GM21717 (cell line): ENCODE results near the gene THEM4.
"Not testable (repeated sequence)": the region's sequence is repeated elsewhere in the genome, so short reads cannot be mapped to it uniquely, and the experiment has no call there.

Experiments used
- ATAC-seq: cut with Tn5 transposase; IDR thresholded peaks from one replicate; pipeline ENCODE4 v1.9.1; 2021; ENCODE audit warnings: mild to moderate bottlenecking, moderate library complexity; ENCODE audit not compliant: unreplicated experiment

Gene THEM4

DNA sequence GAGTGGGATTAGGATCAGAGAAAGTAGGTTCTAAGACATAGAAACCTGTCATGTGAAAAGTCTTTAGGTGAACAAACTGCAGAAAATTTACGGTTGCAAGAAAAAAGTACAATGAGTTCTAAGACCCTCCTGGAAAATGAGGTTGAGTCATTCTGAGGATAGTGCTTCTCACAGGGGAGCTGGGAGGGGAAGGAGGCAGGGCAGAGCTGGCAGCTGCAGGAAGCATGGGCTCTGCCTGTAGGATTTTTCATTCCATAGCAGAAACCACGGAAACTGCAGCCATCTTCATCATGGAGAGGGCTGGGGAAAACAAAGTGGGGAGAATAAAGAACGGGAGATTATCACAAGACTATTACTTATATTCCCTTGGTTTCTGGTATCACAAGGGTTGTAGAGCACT, 25.8 kb upstream of the THEM4 start:
- ATAC-seq = no peak

DNA sequence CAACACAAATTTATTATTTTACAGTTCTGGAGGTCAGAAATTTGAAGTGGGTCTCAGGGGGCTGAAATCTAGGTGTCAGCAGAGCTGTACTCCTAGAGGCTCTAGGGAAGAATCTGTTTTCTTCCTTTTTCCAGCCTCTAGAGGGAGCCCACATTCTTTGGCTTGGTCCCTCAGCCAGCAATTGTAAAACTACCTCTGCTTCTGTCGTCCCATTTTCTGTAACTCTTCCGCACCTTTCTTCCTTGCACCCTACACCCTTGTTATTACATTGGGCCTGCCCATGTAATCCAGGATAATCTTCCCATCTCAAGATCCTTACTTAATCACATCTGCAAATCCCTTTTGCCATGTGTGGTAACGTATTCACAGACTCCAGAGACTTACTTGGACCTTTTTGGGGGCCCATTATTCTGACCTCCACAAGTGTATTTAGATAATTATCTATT, 24.8 kb upstream of the THEM4 start:
- ATAC-seq = no peak

DNA sequence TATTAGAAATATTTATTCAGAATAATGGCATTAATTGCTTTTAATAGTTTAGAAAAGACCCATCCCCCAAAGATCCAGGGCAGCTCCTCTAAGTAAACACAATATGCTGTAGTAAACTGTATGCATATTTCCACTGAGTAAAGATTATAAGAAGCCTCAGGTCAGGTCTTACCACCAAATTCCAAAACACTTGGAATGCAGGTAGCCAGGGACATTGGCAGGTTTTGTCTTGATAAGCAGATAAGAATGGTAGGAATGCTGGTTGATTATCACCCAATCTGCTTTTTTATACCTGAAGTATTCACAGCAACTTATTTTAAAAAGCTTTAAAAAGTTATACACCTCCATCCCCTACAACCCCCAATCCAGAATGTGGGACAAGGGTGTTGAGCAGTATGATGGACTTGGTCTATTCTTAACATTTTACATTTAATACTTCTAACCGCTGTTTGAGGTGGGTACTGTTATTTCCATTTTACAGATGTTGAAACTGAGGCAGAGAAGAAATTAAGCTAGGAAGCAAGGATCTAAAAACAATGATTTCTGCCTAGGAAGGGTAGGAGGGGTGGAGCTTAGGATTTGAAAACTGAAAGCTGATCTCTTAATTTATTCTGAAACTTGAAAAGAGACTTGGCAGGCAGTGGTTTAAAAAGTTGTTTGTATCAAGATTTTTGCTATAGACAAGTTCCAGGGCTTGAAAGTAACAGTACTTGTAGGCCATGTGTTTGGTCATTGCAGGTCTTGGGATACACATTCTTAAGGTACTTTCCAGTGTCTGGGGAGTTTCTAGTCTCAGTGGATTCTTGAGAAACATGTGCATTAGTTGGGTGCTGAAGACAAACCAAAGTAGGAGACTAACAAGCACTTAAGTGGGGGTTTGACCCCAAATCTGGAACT, 15.6 kb upstream of the THEM4 start:
- ATAC-seq = no peak

DNA sequence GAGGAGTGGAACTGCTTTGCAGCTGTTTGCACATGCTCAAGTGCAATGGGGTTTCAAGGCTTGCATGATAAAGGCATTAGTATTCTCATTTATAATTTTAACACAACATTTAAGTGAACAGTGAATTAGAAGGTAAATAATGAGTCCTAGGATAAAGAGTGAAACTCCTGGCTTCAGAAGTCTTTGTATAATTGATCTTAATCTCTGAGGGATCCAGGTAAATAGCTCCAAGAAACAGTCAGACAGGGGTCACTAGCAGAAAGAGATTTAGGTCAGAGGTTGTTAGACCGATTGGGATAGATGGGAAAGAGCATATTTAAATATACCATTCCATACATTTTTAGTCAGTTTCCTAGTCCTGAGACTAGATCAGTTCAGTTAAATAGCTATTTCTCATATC, 14.1 kb upstream of the THEM4 start:
- ATAC-seq = no peak

DNA sequence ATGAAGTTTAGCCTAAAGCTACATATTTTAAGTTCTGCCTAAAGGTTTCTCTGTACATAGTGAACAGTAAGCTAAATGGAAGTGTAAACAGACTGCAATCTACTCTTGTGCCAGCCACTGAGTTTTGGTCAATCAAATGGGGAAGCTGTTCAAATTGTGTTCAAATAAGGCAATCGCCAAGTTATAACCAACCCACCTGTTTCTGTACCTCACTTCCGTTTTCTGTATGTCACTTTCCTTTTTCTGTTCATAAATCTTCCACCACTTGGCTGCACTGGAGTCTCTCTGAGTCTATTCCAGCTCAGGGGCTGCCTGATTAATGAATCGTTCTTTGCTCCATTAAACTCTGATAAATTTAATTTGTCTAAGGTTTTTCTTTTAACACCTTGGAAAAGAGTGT, 10.8 kb upstream of the THEM4 start:
- no peak for ATAC-seq

DNA sequence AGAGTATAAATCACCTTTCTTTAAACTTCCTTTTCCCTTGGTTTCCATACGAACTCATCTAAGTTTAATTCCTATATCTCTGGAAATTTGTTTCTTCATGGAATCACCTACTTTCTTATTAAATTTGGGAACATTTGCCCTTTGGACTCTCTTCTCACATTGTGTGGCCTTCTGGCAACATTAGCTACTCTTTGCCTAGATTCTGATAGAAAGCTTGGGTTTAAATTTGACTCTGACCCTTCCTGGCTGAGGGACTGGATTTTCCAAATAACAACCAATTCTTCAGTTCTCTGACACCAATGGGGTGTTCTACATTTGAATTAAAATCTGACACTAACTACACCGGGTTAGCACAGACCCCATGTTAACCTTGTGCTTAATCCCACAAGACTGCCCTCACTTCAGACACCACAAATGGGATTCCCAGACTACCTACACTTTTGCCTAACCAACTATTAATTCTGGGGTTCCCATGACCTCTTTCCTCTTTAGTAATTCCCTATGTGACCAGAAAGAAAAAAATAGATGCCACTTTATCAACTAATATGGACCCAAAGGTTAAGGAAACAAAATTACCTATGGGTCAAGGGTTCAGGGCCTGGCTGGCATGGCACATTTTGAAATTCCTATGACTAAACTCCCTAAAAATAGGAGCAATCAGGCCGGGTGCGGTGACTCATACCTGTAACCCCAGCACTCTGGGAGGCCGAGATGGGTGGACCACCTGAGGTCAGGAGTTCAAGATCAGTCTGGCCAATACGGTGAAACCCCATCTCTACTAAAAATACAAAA, 9.7 kb upstream of the THEM4 start:
- no peak for ATAC-seq

DNA sequence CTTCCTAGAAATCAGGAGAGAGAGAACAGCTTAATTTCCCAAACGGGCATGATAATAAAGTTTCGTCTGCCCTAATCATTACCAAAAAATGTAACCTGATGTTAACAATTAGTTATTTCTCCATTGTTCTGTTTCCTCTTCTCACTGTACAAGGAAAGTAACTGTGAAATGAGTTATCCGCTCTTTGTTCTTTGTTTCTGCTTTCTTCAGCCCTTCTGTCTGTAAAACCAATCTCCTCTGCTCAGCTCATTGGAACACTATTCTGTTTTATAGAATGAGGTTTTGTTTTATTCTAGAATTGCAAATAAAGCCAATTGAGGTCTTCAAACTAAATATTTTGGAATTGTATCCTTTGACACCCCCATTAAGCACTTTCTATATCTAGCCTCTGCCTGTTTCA, 8.8 kb upstream of the THEM4 start:
- ATAC-seq = no peak

DNA sequence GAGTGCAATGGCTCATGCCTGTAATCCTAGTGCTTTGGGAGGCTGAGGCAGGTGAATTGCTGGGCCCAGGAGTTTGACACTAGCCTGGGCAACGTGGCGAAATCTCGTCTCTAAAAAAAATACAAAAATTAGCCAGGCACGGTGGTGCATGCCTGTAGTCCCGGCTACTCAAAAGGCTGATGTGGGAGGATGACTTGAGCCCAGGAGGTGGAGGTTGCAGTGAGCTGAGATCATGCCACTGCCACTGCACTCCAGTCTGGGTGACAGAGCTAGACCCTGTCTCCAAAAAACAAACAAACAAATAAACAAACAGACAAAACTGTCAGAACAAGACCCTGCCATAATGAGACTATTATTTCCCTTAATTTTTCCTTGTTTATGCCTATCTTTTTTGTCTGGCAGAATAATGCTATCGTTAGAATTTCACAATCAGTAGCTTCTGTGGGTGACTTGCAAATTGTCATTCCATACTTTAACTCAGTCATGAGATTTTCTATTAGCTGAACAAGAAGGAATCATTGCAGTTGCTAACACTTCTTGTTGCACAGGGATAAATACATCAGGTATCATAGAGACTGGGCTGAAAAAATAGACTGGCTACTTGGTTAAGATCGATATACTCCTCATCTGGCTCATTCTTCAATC, 7.5 kb upstream of the THEM4 start:
- ATAC-seq = no peak

DNA sequence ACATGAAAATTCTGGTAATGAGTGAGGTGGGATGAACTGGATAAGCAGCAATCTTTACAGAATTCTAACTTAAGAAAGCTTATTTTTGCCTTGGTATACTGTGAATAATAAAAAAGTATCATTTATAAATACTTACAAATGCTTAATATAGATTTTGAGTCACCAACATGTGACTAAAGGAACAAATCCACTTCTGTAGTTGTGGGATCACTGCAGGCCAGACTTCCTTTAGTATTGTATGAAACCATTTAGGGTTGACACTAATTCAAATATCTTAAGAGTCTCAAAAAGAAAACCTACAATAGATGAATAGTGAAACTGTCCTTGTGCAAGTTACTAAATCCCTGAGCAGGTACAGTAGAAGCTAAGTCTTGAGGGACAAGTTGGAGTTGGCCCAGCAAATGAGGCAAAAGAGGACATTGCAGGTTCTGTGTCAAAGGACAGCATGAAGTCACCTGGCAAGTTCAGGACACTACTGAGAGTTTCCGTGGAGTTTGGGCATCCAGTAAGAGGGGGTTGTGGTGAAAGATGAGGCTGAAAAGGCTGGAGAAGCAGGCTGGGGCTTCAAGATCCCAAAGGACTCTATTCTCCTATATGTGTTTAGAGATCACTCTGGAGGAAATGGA, 5.9 kb upstream of the THEM4 start:
- no peak for ATAC-seq

DNA sequence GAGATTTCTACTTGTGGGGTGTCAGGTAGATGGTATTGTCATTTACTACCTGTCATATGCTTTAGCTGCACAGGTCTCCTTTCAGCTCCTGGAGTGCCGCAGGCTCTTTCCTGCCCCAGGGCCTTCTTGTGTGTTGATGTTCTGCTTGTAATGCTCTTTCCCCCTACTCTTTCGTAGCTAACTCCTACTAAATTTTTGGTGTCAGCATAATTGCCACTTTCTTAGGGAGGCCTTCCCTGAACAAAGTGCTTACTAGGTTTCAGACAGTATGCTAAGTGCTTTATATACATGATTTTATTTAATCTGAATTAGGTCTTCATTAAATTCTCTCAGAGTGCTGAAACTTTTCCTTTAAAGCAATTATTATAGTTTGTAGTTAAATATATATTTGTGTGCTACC, 4.8 kb upstream of the THEM4 start:
- ATAC-seq = no peak

DNA sequence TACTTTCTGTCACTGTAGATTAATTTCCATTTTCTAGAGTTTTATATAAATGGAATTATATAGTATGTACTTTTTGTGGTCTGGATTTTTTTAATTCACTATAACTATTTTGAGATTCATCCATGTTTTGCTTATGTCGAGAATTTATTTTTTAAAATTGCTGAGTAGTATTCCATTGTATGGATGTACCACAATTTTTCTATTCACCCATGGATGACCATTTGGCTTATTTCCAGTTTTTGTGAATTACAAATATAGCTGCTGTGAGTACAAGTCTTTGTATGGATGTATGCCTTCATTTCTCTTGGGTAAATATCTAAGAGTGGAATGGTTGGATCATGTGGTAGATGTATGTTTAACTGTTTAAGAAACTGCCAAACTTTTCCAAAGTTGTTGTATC, 3.7 kb upstream of the THEM4 start:
- ATAC-seq = no peak

DNA sequence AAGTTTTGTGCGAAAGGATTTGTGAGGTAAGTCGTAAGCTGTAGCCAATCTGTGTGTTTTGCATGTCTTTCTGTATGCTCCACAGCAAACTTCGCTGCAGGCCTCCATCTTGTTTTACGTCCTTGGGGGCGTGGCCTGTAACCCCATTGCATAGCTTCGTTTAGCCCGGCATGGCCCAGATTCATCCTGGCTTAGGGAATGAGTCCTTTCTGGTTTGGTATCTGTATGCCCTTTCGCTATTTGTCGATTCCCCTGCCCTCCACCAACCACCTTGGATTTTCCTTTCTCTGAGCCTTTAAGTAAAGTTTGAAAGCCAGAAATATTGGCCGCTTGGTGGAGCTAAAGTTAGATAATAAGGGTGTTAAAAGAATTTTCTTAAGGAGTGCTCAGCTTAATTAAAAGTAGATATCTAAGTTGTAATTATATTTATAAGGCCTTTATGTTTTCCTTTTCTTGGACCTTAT, 1.1 kb downstream of the THEM4 start:
- no peak for ATAC-seq

DNA sequence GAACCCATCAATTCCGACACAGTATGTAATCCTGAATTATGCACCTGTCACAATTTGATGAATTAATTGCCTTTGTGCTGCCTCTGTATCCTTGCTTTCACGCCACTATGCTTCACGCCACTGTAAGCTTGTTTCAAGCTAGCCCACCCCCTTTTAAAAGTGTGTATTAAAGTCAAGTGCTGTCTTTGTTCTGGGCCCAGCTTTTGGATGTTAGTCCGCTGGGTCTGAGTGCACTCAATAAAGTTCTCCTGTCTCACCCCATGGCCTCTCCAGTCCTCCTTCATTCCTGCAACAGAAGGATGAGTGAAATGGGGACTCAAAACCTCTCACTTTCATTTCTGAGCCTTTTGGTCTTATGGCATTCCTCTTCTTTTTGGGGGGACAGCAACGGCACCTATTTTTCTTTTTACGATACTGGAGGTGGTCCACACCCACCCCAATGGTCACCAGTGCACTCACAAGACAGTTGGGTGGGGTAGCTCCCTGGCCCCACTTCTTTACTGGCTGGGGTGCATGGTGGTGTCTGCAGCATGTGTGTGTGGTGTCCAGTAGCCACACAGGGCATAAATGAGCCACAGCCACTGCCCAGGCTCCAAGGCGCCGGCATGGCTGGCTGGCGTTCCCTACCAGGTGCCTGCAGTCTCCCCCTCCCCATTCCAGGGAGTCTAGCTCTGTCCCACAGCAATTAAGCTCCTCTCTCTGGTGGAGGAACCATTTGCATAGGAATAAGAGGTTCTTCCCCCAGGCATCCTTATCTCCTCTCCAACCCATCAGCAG, 1.8 kb downstream of the THEM4 start:
- no peak for ATAC-seq

DNA sequence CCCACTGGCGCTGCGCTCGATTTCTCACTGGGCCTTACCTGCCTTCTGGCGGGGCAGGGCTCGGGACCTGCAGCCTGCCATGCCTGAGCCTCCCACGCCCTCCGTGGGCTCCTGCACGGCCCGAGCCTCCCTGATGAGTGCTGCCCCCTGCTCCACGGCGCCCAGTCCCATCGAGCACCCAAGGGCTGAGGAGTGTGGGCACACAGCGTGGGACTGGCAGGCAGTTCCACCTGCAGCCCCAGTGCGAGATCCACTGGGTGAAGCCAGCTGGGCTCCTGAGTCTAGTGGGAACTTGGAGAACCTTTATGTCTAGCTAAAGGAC, 3.0 kb downstream of the THEM4 start:
- not testable (repeated sequence) for ATAC-seq

DNA sequence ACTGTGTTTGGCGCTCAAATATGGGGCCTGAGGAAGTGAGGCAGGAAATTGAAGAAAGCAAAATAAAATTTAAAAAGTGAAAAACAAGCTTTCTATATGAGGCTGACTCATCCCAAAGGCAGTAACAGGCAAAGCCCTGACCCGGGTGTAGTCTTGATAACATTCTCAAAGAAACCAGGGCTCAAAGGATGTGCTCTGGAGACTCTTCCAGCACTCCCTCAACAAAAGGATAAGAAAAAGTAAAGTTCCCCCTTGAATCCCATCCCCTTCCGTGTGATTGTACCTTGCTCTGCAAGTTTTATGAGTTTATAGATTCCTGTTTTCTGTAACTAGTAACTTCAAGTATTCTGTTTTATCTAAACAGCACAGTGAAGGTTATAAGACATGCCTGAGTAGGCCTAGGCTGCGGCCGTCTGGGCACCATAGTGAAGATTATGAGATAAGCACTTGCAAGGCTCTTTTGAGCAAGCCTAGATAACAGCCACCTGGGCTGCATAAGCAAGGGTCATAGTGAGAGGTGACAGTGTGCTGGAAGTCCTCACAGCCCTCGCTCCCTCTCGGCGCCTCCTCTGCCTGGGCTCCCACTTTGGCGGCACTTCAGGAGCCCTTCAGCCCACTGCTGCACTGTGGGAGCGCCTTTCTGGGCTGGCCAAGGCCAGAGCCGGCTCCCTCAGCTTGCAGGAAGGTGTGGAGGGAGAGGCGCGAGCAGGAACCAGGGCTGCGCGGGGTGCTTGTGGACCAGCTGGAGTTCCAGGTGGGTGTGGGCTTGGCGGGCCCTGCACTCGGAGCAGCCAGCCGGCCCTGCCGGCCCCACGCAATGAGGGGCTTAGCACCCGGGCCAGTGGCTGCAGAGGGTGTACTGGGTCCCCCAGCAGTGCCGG, 3.6 kb downstream of the THEM4 start:
- not testable (repeated sequence) for ATAC-seq

DNA sequence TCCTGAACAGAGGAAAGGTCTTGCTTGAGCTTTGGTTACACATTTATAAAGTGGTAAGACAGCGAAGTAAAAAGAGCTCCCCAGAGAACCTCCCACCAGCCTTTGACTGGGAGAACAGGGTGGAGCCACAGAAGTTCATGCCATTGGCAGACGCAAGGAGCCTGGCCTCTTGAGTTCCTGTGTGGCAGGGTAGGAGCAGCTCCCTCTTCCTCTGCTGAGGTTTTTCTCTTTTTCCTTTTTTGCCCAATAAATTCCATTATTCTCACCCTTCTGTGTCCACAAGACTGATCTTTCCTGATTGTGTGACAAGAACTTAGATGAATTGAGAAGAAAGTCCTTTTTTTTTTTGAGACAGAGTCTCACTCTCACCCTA, 4.3 kb downstream of the THEM4 start:
- ATAC-seq = no peak

DNA sequence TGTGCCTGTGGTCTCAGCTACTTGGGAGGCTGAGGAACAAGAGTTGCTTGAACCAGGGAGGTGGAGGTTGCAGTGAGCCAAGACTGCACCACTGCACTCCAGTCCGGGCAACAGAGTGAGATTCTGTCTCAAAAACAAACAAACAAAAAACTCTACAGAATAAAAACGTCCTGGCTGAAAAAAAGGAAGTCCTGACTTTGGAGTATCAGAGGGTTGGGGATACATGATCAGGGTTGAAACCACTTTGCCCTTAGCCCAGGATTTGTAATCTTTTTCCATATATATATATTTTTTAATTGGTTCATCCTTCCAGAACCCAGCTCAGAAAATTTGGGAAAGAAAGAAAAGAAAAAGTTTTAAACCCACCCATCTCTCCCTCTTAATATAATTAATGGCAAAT, 6.5 kb downstream of the THEM4 start:
- ATAC-seq = no peak

DNA sequence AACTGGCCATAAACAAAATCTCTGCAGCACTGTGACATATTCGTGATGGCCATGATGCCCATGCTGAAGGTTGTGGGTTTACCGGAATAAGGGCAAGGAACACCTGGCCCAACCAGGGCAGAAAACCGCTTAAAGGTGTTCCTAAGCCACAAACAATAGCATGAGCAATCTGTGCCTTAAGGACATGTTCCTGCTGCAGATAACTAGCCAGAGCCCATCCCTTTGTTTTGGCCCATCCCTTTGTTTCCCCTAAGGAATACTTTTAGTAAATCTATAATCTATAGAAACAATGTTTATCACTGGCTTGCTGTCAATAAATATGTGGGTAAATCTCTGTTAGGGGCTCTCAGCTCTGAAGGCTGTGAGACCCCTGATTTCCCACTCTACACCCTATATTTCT, 8.5 kb downstream of the THEM4 start:
- ATAC-seq = not testable (repeated sequence)

DNA sequence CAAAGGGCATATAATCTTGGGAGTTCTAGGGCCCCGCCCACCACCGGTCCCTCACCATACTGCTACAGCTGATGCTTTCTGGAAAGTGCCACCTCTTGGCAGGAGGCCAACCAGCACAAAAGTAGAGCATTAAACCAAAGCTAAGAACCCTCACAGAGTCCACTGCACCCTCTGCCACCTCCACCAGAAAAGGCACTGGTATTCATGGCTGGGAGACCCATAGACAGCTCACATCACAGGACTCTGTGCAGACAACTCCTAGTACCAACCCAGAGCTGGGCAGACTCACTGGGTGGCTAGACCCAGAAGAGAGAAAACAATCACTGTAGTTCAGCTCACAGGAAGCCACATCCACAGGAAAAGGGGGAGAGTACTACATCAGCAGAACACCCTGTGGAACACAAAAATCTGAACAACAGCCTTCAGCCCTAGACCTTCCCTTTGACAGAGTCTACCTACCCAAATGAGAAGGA, 10.8 kb downstream of the THEM4 start:
- no peak for ATAC-seq
